NOMO-1 (cell line): ENCODE data around the gene BRSK2.

Source experiments
- DNase-seq, 2 experiments: peaks; one replicate each; lab custom pipeline; 2025; ENCODE audit not compliant: unreplicated experiment in 2 of 2; lab: John Stamatoyannopoulos, UW

BRSK2 gene

GRCh38 chr11:1490651-1491050 is 100.9 kb downstream of the BRSK2 start:
- no peak for DNase-seq

DNA sequence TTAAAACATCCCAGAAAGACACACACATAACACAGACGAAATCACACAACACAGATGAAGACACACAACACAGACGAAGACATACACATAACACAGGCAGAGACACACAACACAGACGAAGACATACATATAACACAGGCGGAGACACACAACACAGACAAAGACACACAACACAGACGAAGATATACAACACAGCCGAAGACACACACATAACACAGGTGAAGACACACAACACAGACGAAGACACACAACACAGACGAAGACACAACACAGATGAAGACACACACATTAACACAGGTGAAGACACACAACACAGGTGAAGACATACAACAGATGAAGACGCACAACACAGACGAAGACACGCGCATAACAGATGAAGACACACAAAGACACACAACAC is 101.6 kb downstream of the BRSK2 start:
- no peak for DNase-seq

- peak in 1 of 2 experiments; percentile 23 for DNase-seq
Observed at GRCh38 chr11:1493650-1494244, 104.0 kb downstream of the BRSK2 start.

- no peak for DNase-seq
Observed at GRCh38 chr11:1494650-1495049, 104.9 kb downstream of the BRSK2 start.

DNA sequence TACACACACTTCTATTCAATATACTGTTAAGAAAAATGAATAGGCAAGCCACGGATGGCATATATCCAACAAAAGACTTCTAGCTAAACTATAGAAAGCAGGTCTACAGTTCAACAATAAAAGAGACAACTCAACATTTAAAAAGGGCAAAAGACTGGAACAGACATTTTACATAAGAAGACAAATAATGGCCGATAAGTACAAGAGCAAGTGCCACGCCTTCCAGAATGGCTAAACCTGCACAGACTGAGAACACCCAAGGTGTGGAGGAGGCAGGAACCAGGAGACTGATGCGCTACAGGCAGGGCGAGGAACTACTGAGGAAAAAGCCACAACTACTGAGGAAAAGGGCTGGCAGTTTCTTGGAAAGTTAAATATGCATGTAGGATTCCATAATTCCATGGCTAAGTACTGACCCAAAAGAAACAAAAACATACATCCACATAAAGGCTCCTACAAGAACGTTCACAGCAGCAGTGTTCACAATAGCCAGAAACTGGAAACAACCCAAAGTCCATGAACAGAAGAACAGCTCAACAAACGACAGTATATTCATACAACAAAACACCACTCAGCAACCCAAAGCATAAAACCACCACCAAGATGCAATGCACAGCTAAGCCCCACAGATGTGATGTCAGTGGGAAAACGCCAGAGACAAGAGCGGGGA is 106.5 kb downstream of the BRSK2 start:
- no peak for DNase-seq

- no peak for DNase-seq
Observed at GRCh38 chr11:1496761-1497095, 107.0 kb downstream of the BRSK2 start.

DNA sequence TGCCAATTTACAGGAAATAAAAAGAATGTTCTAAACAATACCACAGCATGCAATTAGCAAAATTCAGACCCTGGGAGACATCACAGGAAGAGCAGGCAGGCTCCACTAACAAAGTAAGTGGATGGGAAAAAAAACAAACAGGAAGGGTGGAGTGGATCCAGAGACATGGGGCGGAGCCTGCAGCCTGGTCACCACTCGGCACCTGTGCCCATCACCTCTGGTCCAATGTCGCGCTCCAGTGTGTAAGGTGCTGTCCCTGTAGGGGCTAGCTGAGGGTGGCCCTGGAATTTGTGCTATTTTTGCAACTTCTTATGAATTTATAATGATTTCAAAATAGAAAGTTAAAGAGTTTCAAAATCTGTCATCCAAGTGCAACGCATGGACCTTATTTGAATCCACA is 107.9 kb downstream of the BRSK2 start:
- no peak for DNase-seq

DNA sequence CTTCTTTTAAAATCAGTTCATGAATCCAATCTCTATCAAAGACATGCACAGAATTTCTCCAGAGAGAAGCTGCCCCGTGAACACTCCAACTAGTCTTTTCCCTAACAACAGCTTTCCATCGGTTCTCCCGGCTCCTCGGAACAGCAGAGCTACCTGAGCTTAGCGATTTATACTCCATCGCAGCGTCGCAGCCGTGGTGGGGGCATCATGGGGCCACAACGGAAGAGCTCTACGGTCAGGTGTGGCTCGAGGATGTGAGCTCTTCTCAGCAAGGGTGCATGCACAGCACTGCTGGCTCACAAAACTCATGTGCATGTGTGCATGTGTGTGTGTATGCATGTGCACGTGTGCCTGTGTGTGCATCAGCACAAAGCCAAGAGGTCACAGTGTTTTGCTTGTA is 108.5 kb downstream of the BRSK2 start:
- DNase-seq, result no peak

DNA sequence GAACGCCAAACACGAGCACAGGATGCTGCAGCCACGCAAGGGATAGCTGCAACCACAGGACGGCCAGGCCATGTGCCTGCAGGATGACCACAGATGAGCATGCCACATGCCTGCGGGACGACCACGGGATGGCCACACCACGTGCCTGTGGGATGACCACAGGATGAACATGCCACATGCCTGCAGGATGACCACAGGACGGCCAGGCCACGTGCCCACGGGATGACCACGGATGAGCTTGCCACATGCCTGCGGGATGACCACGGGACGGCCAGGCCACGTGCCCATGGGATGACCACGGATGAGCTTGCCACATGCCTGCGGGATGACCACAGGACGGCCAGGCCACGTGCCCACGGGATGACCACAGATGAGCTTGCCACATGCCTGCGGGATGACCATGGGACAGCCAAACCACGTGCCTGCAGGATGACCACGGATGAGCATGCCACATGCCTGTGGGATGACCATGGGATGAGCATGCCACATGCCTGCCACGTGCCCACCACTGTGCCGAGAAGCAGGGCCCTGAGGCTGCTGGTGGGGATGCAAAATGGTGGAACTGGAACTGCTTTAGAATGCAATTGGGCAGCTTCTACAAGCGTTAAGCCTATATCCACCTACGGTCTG is 109.6 kb downstream of the BRSK2 start:
- DNase-seq, result no peak

GRCh38 chr11:1499899-1500298 is 110.2 kb downstream of the BRSK2 start:
- no peak for DNase-seq

DNA sequence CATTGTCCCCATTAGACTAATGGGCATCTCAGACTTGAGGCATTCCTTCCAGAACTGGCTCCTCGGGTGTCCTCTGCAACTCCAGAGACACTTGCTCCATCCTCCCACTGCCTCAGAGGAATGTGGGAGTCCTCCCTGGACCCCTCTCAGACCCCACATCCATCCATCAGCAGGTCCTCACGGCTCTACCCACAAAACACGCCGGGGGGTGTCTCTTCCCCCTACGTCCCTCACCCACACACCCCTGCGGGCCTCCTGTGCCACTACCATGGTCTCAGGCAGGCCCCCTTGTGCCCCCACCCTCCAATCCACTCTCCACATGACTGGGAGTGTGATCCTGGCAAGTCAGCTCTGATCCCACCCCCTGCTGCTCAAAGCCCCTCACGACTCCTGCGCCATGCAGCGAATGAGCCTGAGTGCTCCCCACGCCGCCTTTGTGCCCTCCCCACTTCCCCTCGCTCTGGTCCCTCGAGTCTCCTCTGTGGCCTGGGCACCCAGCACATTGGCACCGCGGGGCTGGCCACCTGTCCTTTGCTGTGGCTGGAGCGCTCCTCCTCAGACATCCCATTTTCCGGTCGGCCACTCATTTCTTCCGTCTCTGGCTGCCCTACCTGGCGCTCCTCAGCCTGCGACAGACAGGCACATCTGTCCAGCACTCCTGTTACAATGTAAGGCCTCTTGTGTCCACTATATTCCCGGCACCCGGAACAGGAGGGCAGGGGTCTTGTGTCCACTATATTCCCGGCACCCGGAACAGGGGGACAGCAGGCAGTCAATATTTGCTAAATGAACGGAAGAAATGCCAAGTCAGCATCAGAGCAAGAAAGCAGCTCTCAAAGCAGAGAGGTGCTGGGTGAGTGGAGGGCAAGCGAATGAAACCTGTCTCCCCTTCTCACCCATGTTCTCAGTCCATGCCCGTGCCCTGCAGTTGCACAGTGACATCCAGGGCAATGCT is 111.0 kb downstream of the BRSK2 start:
- no peak for DNase-seq

DNA sequence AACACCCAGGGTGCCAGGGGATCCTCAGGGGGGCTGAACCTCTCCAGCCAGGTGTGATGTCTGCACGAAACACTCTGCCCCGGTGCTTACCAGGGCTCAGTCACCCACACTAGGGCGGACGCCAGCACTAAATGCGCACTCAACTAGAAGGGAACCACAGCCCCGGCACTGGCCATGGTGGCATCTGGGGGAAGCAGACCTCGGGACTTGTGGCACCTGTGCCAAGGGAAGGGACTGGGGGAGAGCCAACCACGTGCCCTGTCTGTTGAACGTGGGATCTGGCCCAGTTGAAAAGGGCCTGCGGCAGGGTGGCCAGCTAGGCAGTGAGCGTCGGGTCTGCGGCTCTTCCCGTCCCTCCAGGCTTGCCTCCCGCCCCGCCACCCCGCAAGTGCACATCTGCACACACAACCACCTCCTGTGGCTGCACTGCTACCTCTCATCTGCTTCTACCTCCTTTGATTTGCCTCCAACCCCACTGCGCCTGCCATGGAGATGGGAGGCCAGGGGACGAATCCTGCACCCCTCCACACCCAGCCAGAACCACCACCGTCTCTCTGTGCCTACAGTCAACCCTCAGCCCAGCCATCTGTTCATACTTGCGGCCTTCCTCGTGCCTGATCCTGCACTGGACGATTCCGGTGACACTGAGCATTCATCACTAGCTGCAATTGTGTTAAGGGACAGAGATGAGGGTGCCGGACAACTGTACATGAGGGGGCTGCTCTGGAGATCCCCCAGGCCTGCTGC is 111.9 kb downstream of the BRSK2 start:
- no peak for DNase-seq

DNA sequence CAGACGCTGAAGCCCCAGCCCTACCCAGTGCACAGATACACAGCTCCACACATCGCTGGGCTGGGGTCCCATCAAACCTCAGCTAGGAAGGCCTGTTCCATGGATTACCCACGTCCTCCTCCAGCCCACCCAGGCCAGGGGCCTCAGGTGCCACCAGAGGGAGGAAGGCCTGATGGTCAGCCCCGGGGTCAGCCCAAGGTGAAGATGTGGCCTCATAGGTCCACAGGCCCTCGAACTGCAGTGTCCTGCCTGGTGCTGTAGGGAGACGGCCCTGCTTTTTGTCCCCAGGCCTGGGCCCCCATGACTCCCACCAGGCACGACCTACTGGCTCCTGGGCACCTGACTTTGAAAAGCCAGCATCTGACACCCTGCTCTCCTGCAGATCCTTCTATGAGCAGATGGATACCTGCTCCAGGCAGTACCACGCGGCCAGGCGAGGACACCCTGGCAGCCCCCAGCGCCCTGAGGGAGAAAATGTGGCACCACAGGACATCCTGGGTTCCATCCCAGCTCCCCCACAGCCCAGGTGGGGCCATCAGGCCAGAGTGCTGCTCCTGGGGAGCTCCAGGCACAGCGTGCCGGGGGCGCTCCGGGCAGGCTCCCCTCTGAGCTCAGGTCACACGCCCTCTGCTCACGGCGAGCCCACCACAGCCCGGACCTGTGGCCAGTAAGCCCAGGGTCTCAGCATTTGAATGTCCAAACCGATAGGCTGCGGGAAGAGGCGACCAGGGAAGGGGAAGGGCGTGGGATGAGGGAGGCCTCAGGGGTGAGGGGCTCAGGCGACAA is 112.6 kb downstream of the BRSK2 start:
- no peak for DNase-seq

DNA sequence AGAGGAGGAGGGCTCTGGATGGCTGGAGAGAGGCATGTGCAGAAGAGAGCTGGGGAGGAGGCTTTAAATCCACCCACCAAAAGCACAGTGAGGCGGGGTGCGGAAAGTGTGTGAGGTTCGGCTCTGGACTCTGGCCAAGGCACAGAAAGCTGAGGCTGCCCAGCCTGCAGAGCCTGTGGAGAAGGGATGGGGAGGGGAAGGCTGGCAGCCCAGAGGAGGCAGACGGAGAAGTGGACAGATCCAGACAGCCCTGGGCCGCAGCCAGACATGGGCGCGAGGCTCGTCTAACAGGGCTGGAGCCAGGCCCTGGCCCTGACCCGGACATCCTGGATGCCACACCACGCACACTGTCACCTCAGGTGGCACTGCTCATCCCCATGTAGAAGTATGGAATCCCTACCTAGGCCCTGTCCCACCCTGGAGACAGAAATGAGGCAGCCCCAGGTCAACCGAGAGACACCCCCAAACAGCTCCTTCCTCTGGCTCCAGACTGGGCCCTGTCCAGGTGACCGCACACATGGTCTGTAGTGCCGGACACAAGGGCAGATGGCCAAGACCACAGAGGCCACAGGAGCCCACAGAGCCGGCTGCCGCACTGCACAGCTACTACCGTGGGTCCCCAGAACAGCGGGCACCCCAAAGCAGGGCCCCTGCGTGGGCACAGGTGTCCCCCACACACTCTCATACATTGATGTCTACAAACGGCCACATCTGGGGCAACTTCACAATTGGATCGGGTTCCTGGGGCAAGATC is 113.4 kb downstream of the BRSK2 start:
- DNase-seq, result no peak

DNA sequence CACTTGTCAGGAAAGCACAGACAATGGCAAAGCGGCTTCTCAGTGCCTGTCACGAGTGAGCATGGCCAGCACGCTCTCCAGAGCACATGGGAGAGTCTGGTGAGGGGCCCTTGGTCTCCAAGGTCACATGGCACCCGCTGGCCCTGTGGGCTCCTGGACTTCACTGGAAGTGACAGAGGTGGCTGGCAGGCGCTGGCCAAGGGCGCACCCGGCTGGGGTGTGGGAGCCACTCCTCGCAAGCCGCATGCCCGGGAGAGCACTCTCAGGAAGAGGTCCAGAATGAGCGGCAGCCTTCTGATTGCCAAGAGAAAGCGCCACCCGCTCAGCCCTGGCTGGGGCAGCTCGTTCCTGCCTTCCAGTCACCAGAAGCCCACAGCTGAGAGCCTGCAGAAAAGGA is 114.0 kb downstream of the BRSK2 start:
- DNase-seq, result no peak

DNA sequence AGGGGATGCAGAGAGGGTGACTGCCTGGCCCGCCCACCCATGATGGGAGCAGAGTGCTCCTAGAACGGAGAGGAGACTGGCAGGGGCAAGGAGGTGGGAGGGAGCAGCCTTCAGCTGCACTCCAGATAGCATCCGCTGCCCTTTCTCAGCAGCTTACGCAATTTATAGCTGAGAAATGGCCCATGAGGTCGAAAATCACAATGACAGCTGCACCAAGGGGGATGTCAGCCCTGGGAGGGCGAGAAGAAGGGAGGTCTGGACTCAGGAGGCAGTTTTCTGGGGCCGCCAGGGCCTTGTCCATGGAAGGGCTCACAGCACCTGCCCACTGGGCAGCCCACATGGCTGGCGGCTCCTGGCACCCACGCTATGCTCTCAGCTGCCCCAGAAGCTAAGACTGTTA is 114.4 kb downstream of the BRSK2 start:
- DNase-seq, result no peak

DNA sequence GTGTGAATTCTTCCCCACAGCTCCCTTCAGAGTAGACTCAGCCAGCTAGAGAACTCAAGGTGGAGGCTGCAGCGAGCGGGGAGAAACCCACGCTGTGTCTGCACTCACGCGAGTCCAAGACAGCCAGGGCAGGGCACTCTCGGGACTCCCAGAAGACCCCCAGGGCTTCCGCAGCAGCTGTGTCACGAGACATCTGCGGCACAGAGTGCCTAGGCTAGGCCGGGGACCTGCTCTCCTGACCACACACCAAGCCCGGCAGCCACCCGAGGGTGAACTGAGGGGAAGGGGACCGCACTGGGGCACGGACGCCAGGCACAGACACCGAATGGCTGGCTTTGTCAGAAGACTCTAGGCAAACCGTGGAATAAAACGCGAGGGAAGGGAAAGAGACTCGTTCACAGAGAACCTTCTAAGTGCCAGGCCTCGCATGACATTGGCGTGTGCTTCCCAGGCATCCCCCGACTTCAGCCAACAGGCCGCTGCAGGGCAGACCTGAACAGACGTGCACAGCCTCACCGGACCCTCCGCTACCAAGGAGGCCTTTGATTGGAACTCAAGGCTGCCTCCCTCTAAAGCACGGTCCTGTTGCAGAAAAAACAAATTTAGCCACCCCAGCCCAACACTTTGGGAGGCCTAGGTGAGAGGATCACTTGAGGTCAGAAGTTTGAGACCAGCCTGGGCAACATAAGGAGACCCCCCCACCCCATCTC is 115.0 kb downstream of the BRSK2 start:
- DNase-seq, result no peak

- DNase-seq, result no peak
Observed at GRCh38 chr11:1505480-1505879, 115.7 kb downstream of the BRSK2 start.

- no peak for DNase-seq
Observed at GRCh38 chr11:1506981-1507380, 117.2 kb downstream of the BRSK2 start.
